Measurements from ENCODE around the gene SH3RF3. TPM values are rescaled to one million over a fixed set of nuclear protein-coding genes. Genes with fewer than 3 reads are reported as not detected.

Gene SH3RF3
- total RNA-seq, 4 donors from 2014 or later = 2.4 to 5.5 (median 2.9) TPM

DNA sequence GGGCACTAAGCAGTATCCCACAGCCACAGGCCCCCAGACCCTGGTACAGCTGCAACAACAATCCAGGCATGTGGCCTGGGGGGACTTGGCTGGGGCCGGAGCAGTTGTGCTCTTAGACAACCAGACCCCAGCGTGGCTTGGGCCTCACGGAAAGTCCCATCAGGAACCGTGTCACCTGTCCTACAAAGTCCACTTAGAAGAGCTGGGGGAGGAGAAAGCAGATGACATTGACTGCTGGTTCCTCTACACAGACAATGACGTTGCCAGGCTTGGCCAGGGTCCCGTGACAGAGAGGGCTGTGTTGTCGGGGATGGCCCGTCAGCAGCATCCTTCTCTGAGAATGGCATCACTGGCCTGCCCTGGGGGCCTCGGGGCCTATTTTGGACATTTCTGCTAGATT, 360.3 kb downstream of the SH3RF3 start:
- 93% methylated on average over 9 of the region's 9 CpGs; no CpG with 5 or more reads in 1 of the 2 donors for WGBS, 2 donors
- intact Hi-C loops (cut with DNase I) = no loop called here
- no peak overlapping the region for H3K27ac ChIP-seq

GRCh38 chr2:109493176-109493935, 364.4 kb downstream of the SH3RF3 start:
- DNase-seq = no peak
- H3K27me3 ChIP-seq = no peaks in the 10 kb centered on the region
- H3K36me3 ChIP-seq = peaks cover 0 to 15% (median 0%) of the 10 kb centered on the region in 3 donors
- no peak for TF ChIP-seq POLR2A (IDR thresholded peaks at IDR 0.05)
- TF ChIP-seq, protein P1, sequence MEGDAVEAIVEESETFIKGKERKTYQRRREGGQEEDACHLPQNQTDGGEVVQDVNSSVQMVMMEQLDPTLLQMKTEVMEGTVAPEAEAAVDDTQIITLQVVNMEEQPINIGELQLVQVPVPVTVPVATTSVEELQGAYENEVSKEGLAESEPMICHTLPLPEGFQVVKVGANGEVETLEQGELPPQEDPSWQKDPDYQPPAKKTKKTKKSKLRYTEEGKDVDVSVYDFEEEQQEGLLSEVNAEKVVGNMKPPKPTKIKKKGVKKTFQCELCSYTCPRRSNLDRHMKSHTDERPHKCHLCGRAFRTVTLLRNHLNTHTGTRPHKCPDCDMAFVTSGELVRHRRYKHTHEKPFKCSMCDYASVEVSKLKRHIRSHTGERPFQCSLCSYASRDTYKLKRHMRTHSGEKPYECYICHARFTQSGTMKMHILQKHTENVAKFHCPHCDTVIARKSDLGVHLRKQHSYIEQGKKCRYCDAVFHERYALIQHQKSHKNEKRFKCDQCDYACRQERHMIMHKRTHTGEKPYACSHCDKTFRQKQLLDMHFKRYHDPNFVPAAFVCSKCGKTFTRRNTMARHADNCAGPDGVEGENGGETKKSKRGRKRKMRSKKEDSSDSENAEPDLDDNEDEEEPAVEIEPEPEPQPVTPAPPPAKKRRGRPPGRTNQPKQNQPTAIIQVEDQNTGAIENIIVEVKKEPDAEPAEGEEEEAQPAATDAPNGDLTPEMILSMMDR (IDR thresholded peaks at IDR 0.05) = no peak
- peaks cover 0 to 9% (median 5%) of the 10 kb centered on the region in 3 donors for H3K4me1 ChIP-seq
- no peak overlapping the region for H3K27ac ChIP-seq
- H3K4me3 ChIP-seq = no peak overlapping the region
- no peaks in the 10 kb centered on the region for H3K9me3 ChIP-seq
- intact Hi-C loops (cut with DNase I) = no loop called here
- 64 to 94% methylated on average over 4 of the region's 4 CpGs for WGBS, 2 donors

More for the DNA sequence above, 360.3 kb downstream of the SH3RF3 start:
- Histone ChIP-seq H3K4me3 (no peak overlapping the region), H3K27me3 (no peaks in the 10 kb centered on the region), H3K4me1 (peaks cover 0 to 6% (median 3%) of the 10 kb centered on the region in 3 donors), H3K9me3 (no peaks in the 10 kb centered on the region), H3K36me3 (peaks cover 0 to 15% (median 0%) of the 10 kb centered on the region in 3 donors)
- TF ChIP-seq, protein P1 (IDR thresholded peaks at IDR 0.05) = no peak
- TF ChIP-seq POLR2A (IDR thresholded peaks at IDR 0.05) = no peak
- no peak for DNase-seq

- DNase-seq = no peak
- Histone ChIP-seq H3K9me3 (no peaks in the 10 kb centered on the region), H3K27ac (no peak overlapping the region), H3K36me3 (peaks cover 0 to 15% (median 0%) of the 10 kb centered on the region in 3 donors), H3K27me3 (no peaks in the 10 kb centered on the region), H3K4me3 (no peak overlapping the region), H3K4me1 (peaks cover 0 to 11% (median 5%) of the 10 kb centered on the region in 3 donors)
- no peak for TF ChIP-seq POLR2A (IDR thresholded peaks at IDR 0.05)
- TF ChIP-seq, protein P1 (IDR thresholded peaks at IDR 0.05) = no peak
- WGBS, 2 donors = 56% methylated on average over 3 of the region's 3 CpGs; no CpG with 5 or more reads in 1 of the 2 donors
- intact Hi-C loops (cut with DNase I) = no loop called here
Observed at GRCh38 chr2:109494351-109494750, 365.3 kb downstream of the SH3RF3 start.

- Histone ChIP-seq H3K27ac (no peak overlapping the region), H3K4me1 (peaks cover 0 to 17% (median 5%) of the 10 kb centered on the region in 3 donors), H3K27me3 (no peaks in the 10 kb centered on the region), H3K9me3 (no peaks in the 10 kb centered on the region), H3K4me3 (no peak overlapping the region), H3K36me3 (peaks cover 0 to 15% (median 0%) of the 10 kb centered on the region in 3 donors)
- no peak for DNase-seq
- WGBS, 2 donors = 59 to 81% methylated on average over 7 to 8 of the region's 8 CpGs
- no peak for TF ChIP-seq POLR2A (IDR thresholded peaks at IDR 0.05)
- TF ChIP-seq, protein P1 (IDR thresholded peaks at IDR 0.05) = no peak
- intact Hi-C loops (cut with DNase I) = no loop called here
Observed at GRCh38 chr2:109497463-109497862, 368.5 kb downstream of the SH3RF3 start.
